Cerebellar cortex (tissue), 1 donor: ENCODE results near the gene DPEP1.
A peak's percentile ranks its signal among the peaks of the same experiment; 100 is the strongest.

Source experiments
- DNase-seq: peaks from one replicate; pipeline ENCODE4 v3.0.0-alpha.2; 2015; ENCODE audit warnings: low spot score

DPEP1 gene

GRCh38 chr16:89599451-89599858 is 14.0 kb upstream of the DPEP1 start:
- peak; percentile 50 for DNase-seq

GRCh38 chr16:89599902-89600301 is 13.5 kb upstream of the DPEP1 start:
- DNase-seq, result no peak

DNA sequence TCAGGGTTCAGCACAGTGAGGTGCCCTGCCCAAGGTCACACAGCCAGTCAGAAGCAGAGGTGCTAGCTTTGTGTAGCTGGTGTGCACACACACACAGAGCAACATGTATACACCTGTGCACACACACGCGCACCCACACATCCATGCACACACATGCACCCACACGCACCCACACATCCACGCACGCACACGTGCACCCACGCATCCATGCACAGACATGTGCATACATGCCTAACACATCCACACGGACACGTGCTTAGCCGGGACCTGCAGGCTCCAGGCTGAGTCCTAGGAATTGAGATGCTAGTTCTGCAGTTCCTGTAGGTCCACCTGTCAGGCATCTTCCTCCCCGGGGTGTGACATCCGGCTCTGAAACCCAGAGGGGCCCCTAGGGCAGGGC is 13.0 kb upstream of the DPEP1 start:
- DNase-seq, result no peak

DNA sequence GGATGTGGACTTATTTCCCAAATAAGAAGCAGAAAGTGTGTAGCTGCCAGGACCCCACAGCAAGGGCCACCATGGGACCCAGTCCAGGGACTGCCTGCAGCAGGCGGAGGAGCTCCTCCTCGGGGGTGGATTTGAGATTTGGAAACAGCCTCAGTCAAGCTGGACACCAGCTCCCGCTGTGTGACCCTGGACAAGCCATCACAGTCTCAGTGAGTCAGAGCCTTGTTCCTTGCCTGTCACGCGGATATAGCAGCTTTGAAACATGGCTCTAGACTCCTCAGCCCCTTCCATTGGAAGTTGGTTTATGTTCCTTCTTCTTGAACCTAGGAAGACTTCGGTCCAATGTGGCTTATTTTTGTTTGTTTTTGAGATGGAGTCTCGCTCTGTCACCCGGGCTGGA is 12.5 kb upstream of the DPEP1 start:
- no peak for DNase-seq

GRCh38 chr16:89601906-89602272 is 11.6 kb upstream of the DPEP1 start:
- no peak for DNase-seq

DNA sequence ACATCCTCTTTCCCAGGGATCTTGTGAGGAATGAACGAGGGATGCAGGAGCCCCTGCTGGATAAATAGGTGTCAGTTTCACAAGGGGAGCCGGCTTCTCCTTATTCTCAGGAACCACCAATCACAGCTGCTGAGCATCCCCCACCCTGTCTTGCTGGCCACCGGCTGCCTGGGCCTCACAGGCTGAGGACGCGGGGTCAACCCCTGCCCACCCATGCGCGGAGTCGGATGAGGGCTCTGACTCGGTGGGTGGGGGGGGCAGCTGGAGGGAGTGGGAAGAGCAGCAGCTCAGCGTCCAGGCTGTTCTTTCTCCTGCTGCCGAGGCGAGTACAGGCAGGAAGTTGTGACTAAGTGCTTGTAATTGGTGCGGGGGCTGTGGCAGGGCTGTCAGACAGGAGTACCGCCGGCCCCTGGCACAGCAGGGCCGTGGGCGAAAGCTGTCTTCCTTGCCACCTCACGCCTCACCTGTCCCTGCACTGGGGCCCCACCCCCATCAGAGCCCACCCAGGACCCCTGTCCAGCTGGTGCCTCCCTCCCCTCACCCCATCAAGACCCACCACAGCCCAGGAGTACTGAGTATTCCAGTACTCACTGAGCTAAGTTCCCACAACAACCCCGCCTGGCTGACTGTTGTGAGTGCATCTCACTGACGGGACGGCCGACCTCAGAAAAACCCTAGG is 11.0 kb upstream of the DPEP1 start:
- no peak for DNase-seq

DNA sequence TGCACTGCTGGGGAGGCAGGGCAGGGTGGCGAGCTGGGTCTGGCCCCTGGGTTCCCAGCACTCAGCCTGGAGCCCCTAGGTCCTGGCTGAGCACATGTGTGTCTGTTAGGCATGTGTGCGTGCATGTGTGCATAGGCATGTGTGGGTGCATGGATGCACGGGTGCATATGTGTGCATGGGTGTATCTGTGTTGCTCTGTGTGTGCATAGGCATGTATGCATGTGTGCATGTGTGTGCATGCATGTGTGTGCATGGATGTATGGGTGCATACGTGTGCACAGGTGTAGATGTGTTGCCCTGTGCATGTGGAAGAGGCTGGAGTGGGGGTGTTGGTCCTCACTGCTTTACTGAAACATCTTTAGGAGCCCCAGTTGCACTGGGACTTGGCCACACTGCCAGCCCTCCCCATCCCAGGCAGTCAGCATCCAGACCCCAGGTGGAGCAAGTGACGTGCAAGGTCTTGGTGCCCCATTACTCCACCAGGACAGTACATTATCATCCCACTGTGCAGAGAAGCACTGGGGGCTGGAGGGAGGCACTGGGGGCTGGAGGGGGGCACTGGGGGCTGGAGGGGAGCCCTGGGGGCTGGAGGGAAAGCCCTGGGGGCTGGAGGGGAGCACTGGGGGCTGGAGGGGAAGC is 10.4 kb upstream of the DPEP1 start:
- no peak for DNase-seq

GRCh38 chr16:89604764-89605163 is 8.7 kb upstream of the DPEP1 start:
- no peak for DNase-seq

- DNase-seq, result no peak
Observed at GRCh38 chr16:89605186-89605970, 8.1 kb upstream of the DPEP1 start.

GRCh38 chr16:89606006-89606405 is 7.4 kb upstream of the DPEP1 start:
- DNase-seq, result no peak

- DNase-seq, result no peak
Observed at GRCh38 chr16:89607453-89607852, 6.0 kb upstream of the DPEP1 start.

DNA sequence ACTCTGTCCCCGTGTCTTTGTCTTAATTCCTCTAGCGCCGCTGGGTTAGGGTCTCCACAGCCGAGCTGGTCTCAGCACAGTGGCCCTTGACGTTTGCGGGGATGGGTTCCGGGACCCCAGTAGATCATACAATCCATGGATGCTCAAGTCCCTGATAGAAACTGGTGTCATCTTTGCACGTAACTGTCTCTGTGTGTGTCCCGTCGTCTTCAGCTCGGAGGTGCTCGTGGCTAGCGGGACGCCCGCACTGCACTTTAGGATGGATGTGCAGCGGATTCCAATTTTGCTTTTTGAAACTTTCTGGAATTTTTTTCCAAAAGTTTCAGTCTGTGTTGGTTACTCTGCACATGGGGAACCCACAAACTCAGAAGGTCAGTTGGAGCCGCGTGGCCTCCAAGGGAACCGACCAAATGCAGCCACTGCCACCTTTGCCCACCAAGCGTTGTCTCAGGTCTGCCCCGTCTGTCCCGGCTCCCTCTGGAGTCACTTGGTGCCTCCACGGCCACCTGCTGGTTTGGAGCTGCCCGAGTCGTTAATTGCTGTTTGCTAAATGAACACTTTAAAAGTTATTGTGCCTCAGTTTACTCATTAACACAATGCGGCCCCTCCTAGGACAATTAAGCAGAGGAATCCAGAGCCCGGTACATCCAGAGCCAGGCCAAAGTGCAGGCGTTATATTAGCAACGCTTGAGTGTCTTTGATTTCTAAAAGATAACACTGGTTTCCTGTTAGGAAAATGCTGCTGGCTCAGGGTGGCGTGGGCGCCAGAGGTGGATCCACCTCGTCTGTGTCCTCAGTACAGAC is 5.3 kb upstream of the DPEP1 start:
- DNase-seq, result no peak

GRCh38 chr16:89610108-89610453 is 3.4 kb upstream of the DPEP1 start:
- no peak for DNase-seq

- DNase-seq, result no peak
Observed at GRCh38 chr16:89612415-89613166, 851 bp upstream of the DPEP1 start.

DNA sequence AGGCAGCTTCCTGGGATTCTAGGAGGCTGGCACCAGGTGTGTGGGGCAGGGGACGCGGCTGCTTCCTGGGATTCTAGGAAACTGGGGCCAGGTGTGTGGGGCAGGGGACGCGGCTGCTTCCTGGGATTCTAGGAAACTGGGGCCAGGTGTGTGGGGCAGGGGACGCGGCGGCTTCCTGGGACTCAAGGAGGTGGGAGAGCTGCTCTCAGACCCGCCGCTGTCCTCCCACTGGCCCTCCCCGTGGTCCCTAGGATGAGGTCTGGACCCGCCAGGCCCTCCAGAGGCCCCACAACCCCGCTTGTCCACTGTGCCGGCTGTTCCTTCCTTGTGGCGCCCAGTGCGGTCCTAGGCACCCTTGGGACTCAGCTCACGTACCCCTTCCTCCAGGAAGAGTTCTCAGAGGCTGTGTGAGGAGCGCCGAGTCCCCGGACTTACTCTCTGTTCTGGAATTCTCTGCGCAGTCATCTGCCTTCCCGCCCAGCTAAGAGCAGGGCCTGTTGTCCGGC is 565 bp downstream of the DPEP1 start:
- no peak for DNase-seq

DNA sequence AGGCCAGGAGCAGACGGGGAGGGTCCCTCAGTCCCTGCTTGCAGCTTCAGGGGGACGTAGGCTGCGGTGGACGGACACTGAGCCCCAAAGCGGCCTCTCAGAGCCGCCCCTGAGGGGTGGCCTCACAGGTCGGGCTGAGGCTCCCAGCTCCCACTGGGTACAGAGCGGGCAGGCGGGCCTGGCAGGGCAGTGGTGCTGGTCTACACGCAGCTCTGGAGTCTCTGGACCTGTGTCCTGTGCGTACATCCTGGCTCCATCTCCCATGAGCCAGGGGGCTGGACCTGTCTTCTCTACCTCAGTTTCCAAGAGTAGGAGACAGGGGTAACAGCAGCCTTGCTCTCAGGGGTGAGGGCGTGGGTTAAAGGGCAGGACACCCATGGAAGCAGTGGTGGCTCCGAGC is 1.7 kb downstream of the DPEP1 start:
- DNase-seq, result no peak

DNA sequence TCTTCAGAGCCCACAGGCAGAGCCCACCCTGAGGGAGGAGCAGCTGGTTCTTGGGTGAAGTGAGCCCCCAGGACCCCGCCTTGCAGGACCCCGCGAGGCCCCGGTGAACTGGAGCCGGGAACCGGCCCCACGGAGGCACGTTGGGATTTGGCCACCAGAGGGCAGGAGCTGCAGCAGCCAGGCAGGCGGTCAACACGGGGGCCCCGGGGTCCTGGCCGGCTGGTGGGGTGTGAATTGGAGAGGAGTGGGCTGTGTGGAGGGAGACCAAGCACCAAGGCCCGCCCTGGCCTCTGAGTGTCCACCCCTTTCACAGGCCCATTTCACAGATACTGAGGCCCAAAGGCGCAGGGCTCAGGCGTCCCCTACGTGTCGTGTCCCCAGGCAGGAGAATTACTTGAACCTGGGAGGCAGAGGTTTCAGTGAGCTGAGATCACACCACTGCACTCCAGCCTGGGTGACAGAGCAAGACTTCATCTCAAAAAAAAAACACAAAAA is 2.2 kb downstream of the DPEP1 start:
- DNase-seq, result no peak

GRCh38 chr16:89616623-89617022 is 3.2 kb downstream of the DPEP1 start:
- DNase-seq, result no peak

DNA sequence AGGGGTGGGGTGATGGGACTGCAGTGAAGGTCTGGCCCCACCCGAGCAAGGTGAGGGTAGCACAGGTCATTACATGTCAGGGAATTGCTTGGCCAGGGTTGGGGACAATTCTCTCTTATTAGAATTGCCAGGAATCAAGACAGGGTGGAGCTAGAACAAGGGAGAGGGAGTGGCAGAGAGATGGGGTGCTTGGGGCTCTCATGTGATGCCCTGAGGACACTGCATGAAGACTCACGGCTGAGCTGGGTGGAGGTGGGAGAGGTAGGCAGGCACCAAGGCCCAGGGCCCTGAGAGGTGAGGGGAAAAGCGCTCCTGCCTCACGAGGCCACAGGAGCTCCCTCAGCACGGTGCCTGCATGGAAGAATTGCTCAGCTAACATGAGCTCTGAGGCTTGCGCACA is 3.6 kb downstream of the DPEP1 start:
- DNase-seq, result no peak

DNA sequence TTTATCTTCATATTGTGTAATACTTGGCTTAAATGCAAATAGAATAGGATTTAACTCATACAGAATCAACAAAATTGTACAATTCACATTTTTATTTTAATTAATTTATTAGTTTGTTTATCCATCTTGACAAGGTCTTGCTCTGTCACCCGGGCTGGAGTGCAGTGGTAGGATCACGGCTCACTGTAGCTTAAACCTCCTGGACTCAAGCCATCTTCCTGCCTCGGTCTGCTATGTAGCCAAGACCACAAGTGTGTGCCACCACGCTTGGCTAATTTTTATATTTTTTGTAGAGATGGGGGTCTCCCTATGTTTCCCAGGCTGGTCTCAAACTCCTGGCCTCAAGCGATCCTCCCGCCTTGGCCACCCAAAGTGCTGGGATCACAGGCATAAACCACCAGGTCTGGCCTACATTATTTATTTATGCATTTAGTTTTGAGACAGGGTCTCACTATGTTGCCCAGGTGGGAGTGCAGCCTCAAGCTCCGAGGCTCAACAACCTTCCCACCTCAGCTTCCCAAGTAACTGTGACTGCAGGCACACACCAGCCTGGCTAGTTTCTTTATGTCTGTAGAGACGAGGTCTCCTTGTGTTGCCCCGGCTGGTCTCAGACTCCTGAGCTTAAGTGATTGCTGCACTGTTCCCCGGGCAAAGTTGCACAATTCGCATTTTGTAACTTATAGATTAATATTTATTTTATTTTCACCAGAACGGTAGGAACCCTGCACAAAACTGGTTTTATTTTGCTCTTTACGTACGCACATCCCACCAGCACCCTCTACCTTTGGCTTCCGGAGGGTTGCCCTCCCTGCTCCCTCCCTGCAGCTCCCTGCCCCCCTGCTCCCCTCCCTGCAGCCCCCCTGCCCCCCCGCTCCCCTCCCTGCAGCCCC is 4.9 kb downstream of the DPEP1 start:
- DNase-seq, result peak; percentile 40
